Fibroblast of mammary gland (primary cell): ENCODE results near the gene MCM5.
A peak's percentile ranks its signal among the peaks of the same experiment; 100 is the strongest.

Source experiments
- DNase-seq: peaks from one replicate; pipeline ENCODE4 v3.0.0-alpha.2; 2010; ENCODE audit warnings: low read depth
- H3K4me3 ChIP-seq: 2 replicates; pipeline ENCODE4 v1.5.1; 2011; ENCODE audit warnings: low read depth, mild to moderate bottlenecking, low read length, moderate library complexity; ENCODE audit not compliant: control insufficient read depth
- TF ChIP-seq, protein P1 (sequence below): conservative IDR thresholded peaks from 2 replicates; pipeline ENCODE4 v1.5.1; 2011; ENCODE audit warnings: low read depth, low read length, inconsistent platforms; ENCODE audit not compliant: control insufficient read depth, insufficient read depth

MCM5 gene

GRCh38 chr22:35443338-35443737 is 43.4 kb downstream of the MCM5 start:
- no peak overlapping the region for H3K4me3 ChIP-seq
- no peak for DNase-seq
- TF ChIP-seq, protein P1, sequence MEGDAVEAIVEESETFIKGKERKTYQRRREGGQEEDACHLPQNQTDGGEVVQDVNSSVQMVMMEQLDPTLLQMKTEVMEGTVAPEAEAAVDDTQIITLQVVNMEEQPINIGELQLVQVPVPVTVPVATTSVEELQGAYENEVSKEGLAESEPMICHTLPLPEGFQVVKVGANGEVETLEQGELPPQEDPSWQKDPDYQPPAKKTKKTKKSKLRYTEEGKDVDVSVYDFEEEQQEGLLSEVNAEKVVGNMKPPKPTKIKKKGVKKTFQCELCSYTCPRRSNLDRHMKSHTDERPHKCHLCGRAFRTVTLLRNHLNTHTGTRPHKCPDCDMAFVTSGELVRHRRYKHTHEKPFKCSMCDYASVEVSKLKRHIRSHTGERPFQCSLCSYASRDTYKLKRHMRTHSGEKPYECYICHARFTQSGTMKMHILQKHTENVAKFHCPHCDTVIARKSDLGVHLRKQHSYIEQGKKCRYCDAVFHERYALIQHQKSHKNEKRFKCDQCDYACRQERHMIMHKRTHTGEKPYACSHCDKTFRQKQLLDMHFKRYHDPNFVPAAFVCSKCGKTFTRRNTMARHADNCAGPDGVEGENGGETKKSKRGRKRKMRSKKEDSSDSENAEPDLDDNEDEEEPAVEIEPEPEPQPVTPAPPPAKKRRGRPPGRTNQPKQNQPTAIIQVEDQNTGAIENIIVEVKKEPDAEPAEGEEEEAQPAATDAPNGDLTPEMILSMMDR, result no peak

DNA sequence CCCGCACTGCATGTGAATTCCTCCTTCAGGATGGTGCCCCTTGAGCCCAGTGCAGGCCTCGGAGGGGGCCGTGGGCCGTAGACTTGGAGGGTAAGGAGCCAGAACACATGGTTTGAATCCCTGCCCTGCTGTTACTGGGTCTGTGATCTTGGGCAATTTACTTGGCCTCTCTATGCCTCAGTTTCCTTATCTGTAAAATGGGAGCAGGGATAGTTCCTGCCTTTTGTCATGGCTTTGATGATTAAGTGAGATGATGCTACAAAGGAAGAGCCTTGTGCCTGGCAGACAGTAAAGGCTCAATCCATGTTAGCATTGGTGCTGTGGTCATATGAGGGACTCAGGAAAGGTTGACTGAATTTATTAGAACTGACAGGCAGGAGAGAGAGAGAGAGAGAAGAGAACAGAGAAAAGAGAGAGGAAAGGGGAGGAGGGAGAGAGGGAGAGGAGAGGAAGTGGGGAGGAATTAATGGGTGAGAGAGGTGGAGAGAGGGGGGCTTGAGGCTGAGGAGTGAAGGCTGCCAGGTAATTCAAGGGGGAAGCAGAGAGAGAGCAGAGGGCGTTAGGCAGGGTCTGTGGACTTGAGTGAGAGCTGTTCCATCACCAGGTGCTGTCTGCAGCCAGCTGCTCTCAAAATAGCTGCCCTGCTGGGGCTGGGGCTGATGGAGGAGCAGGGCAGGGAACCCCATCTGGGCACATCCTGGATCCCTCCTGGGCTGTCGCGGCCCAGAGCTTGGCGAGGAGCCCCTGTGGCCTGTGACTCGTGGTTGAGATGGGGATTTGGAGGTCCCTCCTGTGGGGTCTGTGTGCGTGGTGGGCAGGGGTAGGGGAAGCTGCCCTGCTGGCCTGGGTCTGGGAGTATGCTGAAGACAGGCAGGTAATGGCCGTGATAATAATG is 44.1 kb downstream of the MCM5 start:
- TF ChIP-seq, protein P1, result no peak
- DNase-seq, result no peak
- H3K4me3 ChIP-seq, result no peak overlapping the region

GRCh38 chr22:35444685-35445399 is 44.9 kb downstream of the MCM5 start:
- H3K4me3 ChIP-seq, result no peak overlapping the region
- TF ChIP-seq, protein P1, result no peak
- DNase-seq, result no peak

GRCh38 chr22:35445933-35446332 is 46.0 kb downstream of the MCM5 start:
- TF ChIP-seq, protein P1, result no peak

DNA sequence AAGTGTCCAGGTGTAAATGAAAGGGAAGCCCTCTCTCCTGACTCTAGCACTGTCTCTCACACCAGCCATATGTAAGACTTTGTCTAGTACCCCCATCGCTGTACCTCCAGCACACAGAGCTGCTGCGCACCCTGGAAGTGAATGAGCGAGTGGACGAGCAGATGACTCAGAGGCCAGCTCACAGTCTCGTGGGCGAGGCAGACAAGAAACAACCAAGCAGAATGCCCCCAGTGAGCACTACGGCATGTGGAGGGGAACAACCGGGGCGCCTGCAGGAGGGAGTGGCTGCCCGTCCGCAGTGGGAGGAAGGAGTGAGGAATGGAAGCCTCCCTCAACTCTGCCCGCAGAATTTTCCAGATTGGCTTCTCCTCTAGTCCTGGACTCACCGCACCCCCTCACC is 46.4 kb downstream of the MCM5 start:
- H3K4me3 ChIP-seq, result no peak overlapping the region
- TF ChIP-seq, protein P1, result no peak
- peak; percentile 95 for DNase-seq

More at GRCh38 chr22:35445933-35446332, 46.0 kb downstream of the MCM5 start:
- no peak overlapping the region for H3K4me3 ChIP-seq
- peak; percentile 64 for DNase-seq

GRCh38 chr22:35448523-35448922 is 48.6 kb downstream of the MCM5 start:
- no peak for DNase-seq
- TF ChIP-seq, protein P1, result no peak
- H3K4me3 ChIP-seq, result no peak overlapping the region
